K562 (cell line): ENCODE measurements around the gene PDGFA. TPM values are rescaled to one million over a fixed set of nuclear protein-coding genes. Genes with fewer than 3 reads are reported as not detected.

Experiments
- ATAC-seq: fragments of 200-7000 bp; cut with Tn5 transposase; 3 replicates; pipeline ENCODE4 v1.9.1; 2020; ENCODE audit warnings: moderate library complexity
- BruUV-seq: library from RNA; stranded (reverse); fragments of 400-500 nt; replicated peaks from 2 replicates; lab custom pipeline; 2021; lab: Mats Ljungman, UMichigan
- CTCF ChIA-PET: fragments of 300-600 bp; formaldehyde crosslinking; extraction: SDS; loops from one replicate; lab custom pipeline; 2021; ENCODE audit warnings: low intra/inter-chr PET ratio; lab: Yijun Ruan, JAX
- POLR2A ChIA-PET: fragments of 300-600, 350-650 bp; sonication (Branson Sonifier 250); formaldehyde crosslinking; extraction: SDS; loops from one replicate; lab custom pipeline; 2021; ENCODE audit warnings: antibody characterized with exemption, inconsistent platforms; lab: Yijun Ruan, JAX
- DNase-seq, 4 experiments: peaks; one replicate each; pipeline versions ENCODE4 v3.0.0 to v3.0.0-alpha.2; 2011 to 2018; ENCODE audit warnings: low spot score in 3 of 4, mixed read lengths in 3 of 4; ENCODE audit errors: extremely low read depth in 1 of 4
- FAIRE-seq: peaks from 2 replicates; lab custom pipeline; 2011; peaks lifted over from hg19 to GRCh38; lab: Jason Lieb, UNC
- H2AFZ ChIP-seq: 2 replicates; pipeline ENCODE4 v1.6.0; 2011; ENCODE audit warnings: low read depth, low read length, control low read depth, inconsistent platforms
- H3K27ac ChIP-seq: fragments of 200-600 bp; 3 replicates; pipeline ENCODE4 v1.8.0; 2011; ENCODE audit warnings: low read depth, mild to moderate bottlenecking, control low read depth, inconsistent platforms, low read length, moderate library complexity, mixed read lengths; ENCODE audit errors: extremely low read depth
- H3K27me3 ChIP-seq, 2 experiments: fragments of 300-600 bp in 1 of 2; 2 replicates in 1 of 2; 3 replicates in 1 of 2; pipeline versions ENCODE4 v1.6.0 to v1.8.0; 2011; ENCODE audit warnings: inconsistent platforms in 2 of 2, low read length in 2 of 2, mild to moderate bottlenecking in 1 of 2, mixed read lengths in 1 of 2, moderate library complexity in 1 of 2; ENCODE audit not compliant: control insufficient read depth in 2 of 2, insufficient read depth in 2 of 2
- H3K36me3 ChIP-seq: fragments of 300-600 bp; 3 replicates; pipeline ENCODE4 v1.8.0; 2011; ENCODE audit warnings: mild to moderate bottlenecking, low read length, inconsistent platforms; ENCODE audit not compliant: control insufficient read depth, insufficient read depth
- H3K4me1 ChIP-seq, 2 experiments: fragments of 200-600 bp in 1 of 2; replicated peaks in 1 of 2; 2 replicates in 1 of 2; 3 replicates in 1 of 2; pipeline versions ENCODE4 v1.5.1 to v1.8.0; 2011; ENCODE audit warnings: inconsistent platforms in 2 of 2, low read length in 2 of 2, mild to moderate bottlenecking in 1 of 2, mixed read lengths in 1 of 2, moderate library complexity in 1 of 2; ENCODE audit not compliant: control insufficient read depth in 2 of 2, insufficient read depth in 2 of 2
- H3K4me2 ChIP-seq: 2 replicates; pipeline ENCODE4 v1.6.1; 2011; ENCODE audit warnings: low read length, control low read depth, inconsistent platforms, mixed read lengths; ENCODE audit not compliant: insufficient read depth
- H3K4me3 ChIP-seq: fragments of 200-600 bp; sonication (generic), shearing (Covaris generic); 2 replicates; pipeline ENCODE4 v1.5.1; 2016; ENCODE audit warnings: control low read depth, inconsistent platforms
- H3K79me2 ChIP-seq: fragments of 200-600 bp; 3 replicates; pipeline ENCODE4 v1.8.0; 2011; ENCODE audit warnings: low read length, inconsistent platforms; ENCODE audit not compliant: control insufficient read depth, insufficient read depth
- H3K9ac ChIP-seq, 2 experiments: 2 replicates each; pipeline versions ENCODE4 v1.6.0 to v1.6.1; 2011; ENCODE audit warnings: low read depth in 2 of 2, low read length in 2 of 2, control low read depth in 1 of 2, inconsistent platforms in 1 of 2, mild to moderate bottlenecking in 1 of 2, mixed read lengths in 1 of 2; ENCODE audit not compliant: insufficient read depth in 1 of 2
- H3K9me1 ChIP-seq: one replicate; pipeline ENCODE4 v1.6.0; 2011; ENCODE audit warnings: inconsistent platforms, mild to moderate bottlenecking, low read length, moderate library complexity; ENCODE audit not compliant: control insufficient read depth, insufficient read depth
- H3K9me3 ChIP-seq: replicated peaks from 2 replicates; pipeline ENCODE4 v1.5.1; 2011; ENCODE audit warnings: low read depth, low read length, inconsistent platforms; ENCODE audit not compliant: control insufficient read depth, insufficient read depth
- H4K20me1 ChIP-seq: replicated peaks from 2 replicates; pipeline ENCODE4 v1.6.1; 2011; ENCODE audit warnings: low read length, inconsistent platforms, mixed read lengths; ENCODE audit not compliant: control insufficient read depth, insufficient read depth
- PHF20 ChIP-seq: fragments of 450-650 bp; IDR thresholded peaks from 2 replicates; pipeline ENCODE4 v1.6.1; 2018; ENCODE audit not compliant: partially characterized antibody
- ZBTB33 ChIP-seq: sonication (generic); formaldehyde crosslinking; IDR thresholded peaks from 2 replicates; pipeline ENCODE4 v1.8.1; 2023; ENCODE audit warnings: mild to moderate bottlenecking, missing genetic modification reagents
- ZNF740 ChIP-seq, 3 experiments: fragments of 200-800 bp in 1 of 3; sonication (Bioruptor generic) in 1 of 3; sonication (generic) in 1 of 3; formaldehyde crosslinking in 1 of 3; IDR thresholded peaks; 2 replicates each; pipeline versions ENCODE4 v1.6.1 to v1.8.0; 2016 to 2022; ENCODE audit warnings: mild to moderate bottlenecking in 2 of 3, missing compliant biosample characterization in 2 of 3, missing genetic modification characterization in 2 of 3, missing genetic modification reagents in 1 of 3
- WGBS: fragments of 100-300 bp; shearing (Covaris generic); methylation state at CpG from one replicate; pipeline ENCODE4 v1.1.6; 2016; ENCODE audit warnings: low coverage, mixed read lengths; ENCODE audit not compliant: insufficient coverage; ENCODE audit errors: missing lambda C conversion rate; 5-methylcytosine and 5-hydroxymethylcytosine counted together
- in situ Hi-C: fragments of 300-500 bp; cut with MboI; formaldehyde crosslinking; loops from 4 replicates; pipeline ENCODE4 v1.15.0; 2018; ENCODE audit warnings: inconsistent platforms, mixed read lengths
- intact Hi-C: fragments of 100-400 bp; cut with micrococcal nuclease; formaldehyde crosslinking; loops from 2 replicates; pipeline ENCODE4 v1.14.2; 2022
- polyA plus RNA-seq, 8 experiments: library from polyadenylated mRNA; depleted of rRNA in 4 of 8; stranded (reverse) in 5 of 8; unstranded in 3 of 8; fragments of >200 nt; fragmentation: Nextera tagmentation in 2 of 8; fragmentation: Illumina TruSeq in 1 of 8; extraction: Ambion mirVana in 2 of 8; extraction: Trizol in 1 of 8; gene quantifications; 2 replicates each; pipeline versions ENCODE4 v1.2.1 to v1.2.3, GENCODE V29; 2011 to 2014; ENCODE audit warnings: inconsistent platforms in 1 of 8, missing spikeins in 1 of 8
- total RNA-seq, 7 experiments: library from RNA; depleted of rRNA in 6 of 7; stranded (reverse); fragments of >200 nt in 6 of 7; fragmentation: Illumina TruSeq in 2 of 7; extraction: Trizol in 2 of 7; gene quantifications; 2 replicates each; pipeline versions ENCODE4 v1.2.1 to v1.2.3, GENCODE V29; 2011 to 2021; ENCODE audit warnings: low replicate concordance in 1 of 7

Gene PDGFA
- total and polyA plus RNA-seq, 9 of the 15 experiments (the other 6 are each of a cell fraction or from before 2014, with no cell fraction given) = 2.5 to 10.2 (median 4.6) TPM

GRCh38 chr7:549066-549890, 29.6 kb upstream of the PDGFA start:
- Histone ChIP-seq H3K4me3 (no peak overlapping the region), H3K79me2 (no peaks in the 10 kb centered on the region), H3K9ac (no peak overlapping the region), H3K4me2 (no peak overlapping the region), H3K4me1 (peaks cover 0 to 31% of the 10 kb centered on the region in 2 experiments; a peak in 2 of 5 replicates), H3K36me3 (no peaks in the 10 kb centered on the region; the same call in 2 of the 3 replicates), H3K27ac (no peak overlapping the region), H2AFZ (no peak overlapping the region), H3K27me3 (no peaks in the 10 kb centered on the region), H3K9me3 (no peaks in the 10 kb centered on the region), H4K20me1 (no peaks in the 10 kb centered on the region), H3K9me1 (no peaks in the 10 kb centered on the region)
- ChIA-PET CTCF (no interaction called here), POLR2A (no interaction called here)
- DNase-seq = no peak
- intact Hi-C loops = no loop called here
- TF ChIP-seq PHF20 (no peak), ZNF740 (CRISPR knock-in tag; IDR thresholded peaks at IDR 0.05) (0 out of 2 replicates have a peak, but pooled peaks have one; percentile 25), ZNF740 (tag; IDR thresholded peaks at IDR 0.05) (no peak), ZBTB33 (CRISPR knock-in tag) (peak; percentile 91)
- ATAC-seq = no peak
- WGBS = 65% methylated on average over 29 of the region's 43 CpGs
- no TSS peak for BruUV-seq
- FAIRE-seq = no peak
- in situ Hi-C loops = no loop called here
